ENCODE results near the gene PIPOX.

The PIPOX gene

GRCh38 chr17:29020576-29020975, 22.4 kb upstream of the PIPOX start:
- peak; percentile 20 for DNase-seq

GRCh38 chr17:29021226-29021625, 21.7 kb upstream of the PIPOX start:
- DNase-seq: no peak

- no peak for DNase-seq
Measured at GRCh38 chr17:29022074-29022473, 20.9 kb upstream of the PIPOX start.

GRCh38 chr17:29024316-29024952, 18.5 kb upstream of the PIPOX start:
- DNase-seq: no peak

GRCh38 chr17:29031488-29031887, 11.5 kb upstream of the PIPOX start:
- no peak for DNase-seq

- DNase-seq: no peak
Measured at GRCh38 chr17:29032013-29032856, 10.7 kb upstream of the PIPOX start.

- DNase-seq: peak; percentile 77
Measured at GRCh38 chr17:29032857-29033197, 10.1 kb upstream of the PIPOX start.

GRCh38 chr17:29034510-29034909, 8.4 kb upstream of the PIPOX start:
- DNase-seq: no peak

- no peak for DNase-seq
Measured at GRCh38 chr17:29036584-29036983, 6.4 kb upstream of the PIPOX start.

GRCh38 chr17:29037739-29038084, 5.2 kb upstream of the PIPOX start:
- DNase-seq: no peak

- DNase-seq: no peak
Measured at GRCh38 chr17:29038085-29038795, 4.7 kb upstream of the PIPOX start.

GRCh38 chr17:29039764-29040598, 3.0 kb upstream of the PIPOX start:
- no peak for DNase-seq

GRCh38 chr17:29041091-29041490, 1.9 kb upstream of the PIPOX start:
- no peak for DNase-seq

GRCh38 chr17:29041571-29041970, 1.4 kb upstream of the PIPOX start:
- DNase-seq: no peak

- no peak for DNase-seq
Measured at GRCh38 chr17:29042026-29042678, 789 bp upstream of the PIPOX start.

GRCh38 chr17:29043539-29044145, 701 bp downstream of the PIPOX start:
- DNase-seq: peak; percentile 30

GRCh38 chr17:29045026-29045425, 2.1 kb downstream of the PIPOX start:
- no peak for DNase-seq

- DNase-seq: no peak
Measured at GRCh38 chr17:29045734-29046472, 3.0 kb downstream of the PIPOX start.

- no peak for DNase-seq
Measured at GRCh38 chr17:29046473-29046839, 3.5 kb downstream of the PIPOX start.

- DNase-seq: peak; percentile 94
Measured at GRCh38 chr17:29048440-29049368, 5.8 kb downstream of the PIPOX start.

Data from NCI-H146 (cell line).